Mammary epithelial cell (primary cell): ENCODE data around the gene CYP4Z1.
"Not testable (repeated sequence)": the region's sequence is repeated elsewhere in the genome, so short reads cannot be mapped to it uniquely, and the experiment has no call there.

Experiments
- CTCF ChIP-seq, 2 donors: IDR thresholded peaks in 1 of 2; conservative IDR thresholded peaks in 1 of 2; 2 replicates each; pipeline ENCODE4 v1.5.1; 2011 to 2012; ENCODE audit warnings: inconsistent platforms in 2 of 2, low read length in 2 of 2, mild to moderate bottlenecking in 2 of 2, control low read depth in 1 of 2, low read depth in 1 of 2; ENCODE audit not compliant: insufficient read depth in 1 of 2; ENCODE audit errors: extremely low read depth in 1 of 2
- EZH2 ChIP-seq: IDR thresholded peaks from 2 replicates; pipeline ENCODE4 v1.6.1; 2012; ENCODE audit warnings: low read length, inconsistent platforms, borderline replicate concordance

- not testable (repeated sequence) for TF ChIP-seq CTCF (conservative IDR thresholded peaks at IDR 0.05 in 1 of 2, IDR thresholded peaks at IDR 0.05 in 1 of 2; ENCODE audit: extremely low read depth in 1 of 2, insufficient read depth in 1 of 2, low read depth in 1 of 2, low read length in 2 of 2); EZH2
These were observed 90.9 kb downstream of the CYP4Z1 start for GRCh38 chr1:47157957-47158356.
